ENCODE measurements around the gene QRSL1. TPM values are rescaled to one million over a fixed set of nuclear protein-coding genes. Genes with fewer than 3 reads are reported as not detected.

Gene QRSL1
- total and polyA plus RNA-seq, 4 donors: 5.9 to 9.6 (median 7.0) TPM

GRCh38 chr6:106600329-106600728 lies 29.0 kb upstream of the QRSL1 start:
- Histone ChIP-seq H3K9ac (ENCODE audit: low read depth in 1 of 2, low read length in 2 of 2) (no peak overlapping the region), H3K36me3 (ENCODE audit: control insufficient read depth in 4 of 4, insufficient read depth in 3 of 4, low read depth in 1 of 4, low read length in 3 of 4) (peaks cover 0 to 5% (median 0%) of the 10 kb centered on the region in 4 donors), H3K9me3 (ENCODE audit: control insufficient read depth in 4 of 4, low read length in 3 of 4) (no peaks in the 10 kb centered on the region), H3K27ac (ENCODE audit: low read depth in 1 of 2, low read length in 2 of 2) (no peak overlapping the region), H3K4me3 (ENCODE audit: low read depth in 1 of 3, low read length in 3 of 3) (no peak overlapping the region), H3K4me1 (ENCODE audit: control insufficient read depth in 4 of 4, insufficient read depth in 4 of 4, low read length in 3 of 4) (no peaks in the 10 kb centered on the region), H3K27me3 (ENCODE audit: control insufficient read depth in 4 of 4, insufficient read depth in 4 of 4, low read length in 3 of 4) (no peaks in the 10 kb centered on the region)
- no peak for DNase-seq (ENCODE audit: low spot score)
- TF ChIP-seq RAD21 (IDR thresholded peaks at IDR 0.05) (no peak), SP1 (IDR thresholded peaks at IDR 0.05) (no peak), RXRA (IDR thresholded peaks at IDR 0.05) (no peak), FOXA1 (IDR thresholded peaks at IDR 0.05) (no peak), ZBTB33 (IDR thresholded peaks at IDR 0.05) (no peak), ATF3 (IDR thresholded peaks at IDR 0.05) (no peak), REST (IDR thresholded peaks at IDR 0.05) (no peak), FOXA2 (IDR thresholded peaks at IDR 0.05) (no peak), NR2F2 (IDR thresholded peaks at IDR 0.05) (no peak), YY1 (IDR thresholded peaks at IDR 0.05) (no peak), JUND (IDR thresholded peaks at IDR 0.05) (no peak), TAF1 (conservative IDR thresholded peaks at IDR 0.05) (no peak), HNF4G (IDR thresholded peaks at IDR 0.05) (no peak)
- WGBS: 98% methylated on average over 2 of the region's 2 CpGs

- H3K4me1 ChIP-seq (ENCODE audit: control insufficient read depth in 4 of 4, insufficient read depth in 4 of 4, low read length in 3 of 4): no peaks in the 10 kb centered on the region
- WGBS: 4% methylated on average over 2 of the region's 2 CpGs
- no peaks in the 10 kb centered on the region for H3K36me3 ChIP-seq (ENCODE audit: control insufficient read depth in 4 of 4, insufficient read depth in 3 of 4, low read depth in 1 of 4, low read length in 3 of 4)
- no peaks in the 10 kb centered on the region for H3K9me3 ChIP-seq (ENCODE audit: control insufficient read depth in 4 of 4, low read length in 3 of 4)
- no peak overlapping the region for H3K9ac ChIP-seq (ENCODE audit: low read depth in 1 of 2, low read length in 2 of 2)
- DNase-seq (ENCODE audit: low spot score): no peak
- no peak overlapping the region for H3K4me3 ChIP-seq (ENCODE audit: low read depth in 1 of 3, low read length in 3 of 3)
- no peak overlapping the region for H3K27ac ChIP-seq (ENCODE audit: low read depth in 1 of 2, low read length in 2 of 2)
- H3K27me3 ChIP-seq (ENCODE audit: control insufficient read depth in 4 of 4, insufficient read depth in 4 of 4, low read length in 3 of 4): no peaks in the 10 kb centered on the region
- TF ChIP-seq GABPA (IDR thresholded peaks at IDR 0.05 in 1 of 2, conservative IDR thresholded peaks at IDR 0.05 in 1 of 2) (no peak), HNF4A (conservative IDR thresholded peaks at IDR 0.05) (no peak), FOXA2 (IDR thresholded peaks at IDR 0.05) (no peak), HNF4G (IDR thresholded peaks at IDR 0.05) (no peak), MAX (IDR thresholded peaks at IDR 0.05) (no peak), ATF3 (IDR thresholded peaks at IDR 0.05) (no peak), NR2F2 (IDR thresholded peaks at IDR 0.05) (no peak), SP1 (IDR thresholded peaks at IDR 0.05) (no peak), REST (IDR thresholded peaks at IDR 0.05) (no peak), JUND (IDR thresholded peaks at IDR 0.05) (no peak), EGR1 (IDR thresholded peaks at IDR 0.05; ENCODE audit: low read depth in 2 of 2) (no peak), RAD21 (IDR thresholded peaks at IDR 0.05) (peak; percentile 89 to 91), YY1 (IDR thresholded peaks at IDR 0.05) (no peak), FOXA1 (IDR thresholded peaks at IDR 0.05) (no peak), CTCF (IDR thresholded peaks at IDR 0.05; ENCODE audit: low read depth, low read length, missing input control) (peak; percentile 77), RXRA (IDR thresholded peaks at IDR 0.05) (peak in 1 of 2 donors; percentile 7), TAF1 (conservative IDR thresholded peaks at IDR 0.05) (no peak)
These were observed 21.2 kb upstream of the QRSL1 start for GRCh38 chr6:106608080-106608668.

All from liver (tissue), 9 donors.